Neural progenitor cell (in vitro differentiated cells): ENCODE data around the gene PI4KB.

ENCODE experiments used
- CTCF ChIP-seq: fragments of 200-600 bp; sonication (generic); IDR thresholded peaks from 2 replicates; pipeline ENCODE4 v1.5.1; 2017; ENCODE audit warnings: antibody characterized with exemption, mild to moderate bottlenecking
- EZH2 ChIP-seq: fragments of 200-600 bp; sonication (generic); IDR thresholded peaks from 2 replicates; pipeline ENCODE4 v1.6.1; 2017; ENCODE audit warnings: antibody characterized with exemption, mild to moderate bottlenecking, moderate library complexity

DNA sequence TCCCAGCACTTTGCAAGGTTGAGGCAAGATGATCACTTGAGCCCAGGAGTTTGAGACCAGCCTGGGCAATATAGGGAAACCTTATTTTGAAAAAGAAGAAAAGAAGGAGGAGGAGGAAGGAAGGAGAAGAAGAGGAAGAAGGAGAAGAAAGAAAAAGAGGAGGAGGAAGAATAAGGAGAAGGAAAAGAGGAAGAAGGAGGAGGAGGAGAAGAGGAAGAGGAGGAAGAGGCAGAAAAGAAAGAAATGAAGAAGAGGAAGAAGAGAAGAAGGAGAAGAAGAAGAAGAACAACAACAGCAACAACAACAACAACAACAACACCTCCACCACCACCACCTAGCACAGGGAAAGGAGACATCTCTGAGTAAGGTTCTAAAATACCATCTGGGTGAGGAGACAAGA, 34.7 kb upstream of the PI4KB start:
- no peak for TF ChIP-seq EZH2
- no peak for TF ChIP-seq CTCF
